WTC11 (cell line): ENCODE data around the gene MXRA7. TPM values are rescaled to one million over a fixed set of nuclear protein-coding genes. Genes with fewer than 3 reads are reported as not detected.

Experiments used
- ATF1 ChIP-seq: sonication (generic); formaldehyde crosslinking; IDR thresholded peaks from 2 replicates; pipeline ENCODE4 v1.8.1; 2023; ENCODE audit warnings: mild to moderate bottlenecking, moderate library complexity, missing genetic modification reagents
- ATF3 ChIP-seq: sonication (generic); formaldehyde crosslinking; conservative IDR thresholded peaks from 2 replicates; pipeline ENCODE4 v1.8.1; 2022; ENCODE audit warnings: mild to moderate bottlenecking, missing genetic modification reagents
- ATF6 ChIP-seq: sonication (generic); formaldehyde crosslinking; IDR thresholded peaks from 2 replicates; pipeline ENCODE4 v1.8.1; 2023; ENCODE audit warnings: mild to moderate bottlenecking, missing genetic modification reagents
- CREB1 ChIP-seq: sonication (generic); formaldehyde crosslinking; IDR thresholded peaks from 2 replicates; pipeline ENCODE4 v1.8.0; 2023; ENCODE audit warnings: mild to moderate bottlenecking, missing genetic modification reagents
- CREM ChIP-seq: sonication (generic); formaldehyde crosslinking; IDR thresholded peaks from 2 replicates; pipeline ENCODE4 v1.8.1; 2022; ENCODE audit warnings: mild to moderate bottlenecking, missing genetic modification reagents, moderate library complexity
- ELF4 ChIP-seq: sonication (generic); formaldehyde crosslinking; IDR thresholded peaks from 2 replicates; pipeline ENCODE4 v1.8.1; 2022; ENCODE audit warnings: low read depth, mild to moderate bottlenecking, moderate library complexity, missing genetic modification reagents
- ETV6 ChIP-seq: sonication (generic); formaldehyde crosslinking; IDR thresholded peaks from 2 replicates; pipeline ENCODE4 v1.8.1; 2022; ENCODE audit warnings: mild to moderate bottlenecking, missing genetic modification reagents
- FOXP1 ChIP-seq: sonication (generic); formaldehyde crosslinking; IDR thresholded peaks from 2 replicates; pipeline ENCODE4 v1.8.0; 2022; ENCODE audit warnings: missing genetic modification reagents, mild to moderate bottlenecking, moderate library complexity, borderline replicate concordance
- FOXP4 ChIP-seq: sonication (generic); formaldehyde crosslinking; IDR thresholded peaks from 2 replicates; pipeline ENCODE4 v1.8.0; 2022; ENCODE audit warnings: mild to moderate bottlenecking, missing genetic modification reagents
- GABPB1 ChIP-seq: sonication (generic); formaldehyde crosslinking; IDR thresholded peaks from 2 replicates; pipeline ENCODE4 v1.8.1; 2023; ENCODE audit warnings: mild to moderate bottlenecking, missing genetic modification reagents
- HMGA2 ChIP-seq: fragments of 250-450 bp; sonication (Bioruptor Pico); IDR thresholded peaks from 2 replicates; pipeline ENCODE4 v1.4.0; 2021; ENCODE audit warnings: mild to moderate bottlenecking, moderate library complexity
- HMGXB4 ChIP-seq: sonication (generic); formaldehyde crosslinking; IDR thresholded peaks from 2 replicates; pipeline ENCODE4 v1.8.1; 2023; ENCODE audit warnings: mild to moderate bottlenecking, moderate library complexity, missing genetic modification reagents
- IRF1 ChIP-seq: sonication (generic); formaldehyde crosslinking; IDR thresholded peaks from 2 replicates; pipeline ENCODE4 v1.8.0; 2023; ENCODE audit warnings: missing genetic modification reagents
- JAZF1 ChIP-seq: fragments of 250-450 bp; sonication (Bioruptor Pico); IDR thresholded peaks from 2 replicates; pipeline ENCODE4 v1.9.0; 2021; ENCODE audit warnings: moderate library complexity, mild to moderate bottlenecking, inconsistent platforms
- JUN ChIP-seq: sonication (generic); formaldehyde crosslinking; IDR thresholded peaks from 2 replicates; pipeline ENCODE4 v1.8.0; 2023; ENCODE audit warnings: mild to moderate bottlenecking, missing genetic modification reagents
- NFATC4 ChIP-seq: fragments of 250-450 bp; sonication (Bioruptor Pico); IDR thresholded peaks from 2 replicates; pipeline ENCODE4 v1.9.0; 2021; ENCODE audit warnings: mild to moderate bottlenecking
- NFE2L1 ChIP-seq: sonication (generic); formaldehyde crosslinking; IDR thresholded peaks from 2 replicates; pipeline ENCODE4 v1.8.1; 2023; ENCODE audit warnings: missing genetic modification reagents
- NR1H2 ChIP-seq: sonication (generic); formaldehyde crosslinking; IDR thresholded peaks from 2 replicates; pipeline ENCODE4 v1.9.0; 2021; ENCODE audit warnings: mild to moderate bottlenecking, moderate library complexity, missing genetic modification reagents
- PRDM15 ChIP-seq: sonication (generic); formaldehyde crosslinking; IDR thresholded peaks from 2 replicates; pipeline ENCODE4 v1.8.0; 2022; ENCODE audit warnings: missing genetic modification reagents
- PREB ChIP-seq: sonication (generic); formaldehyde crosslinking; IDR thresholded peaks from 2 replicates; pipeline ENCODE4 v1.8.1; 2022; ENCODE audit warnings: mild to moderate bottlenecking, missing genetic modification reagents, moderate library complexity, borderline replicate concordance
- RELA ChIP-seq: sonication (generic); formaldehyde crosslinking; IDR thresholded peaks from 2 replicates; pipeline ENCODE4 v1.8.1; 2022; ENCODE audit warnings: missing genetic modification reagents, mild to moderate bottlenecking, borderline replicate concordance
- SP1 ChIP-seq: sonication (generic); formaldehyde crosslinking; conservative IDR thresholded peaks from 2 replicates; pipeline ENCODE4 v1.8.1; 2022; ENCODE audit warnings: missing genetic modification reagents
- USF2 ChIP-seq: sonication (generic); formaldehyde crosslinking; IDR thresholded peaks from 2 replicates; pipeline ENCODE4 v1.8.1; 2023; ENCODE audit warnings: mild to moderate bottlenecking, missing genetic modification reagents, moderate library complexity
- ZMAT4 ChIP-seq: fragments of 250-450 bp; sonication (Bioruptor Pico); IDR thresholded peaks from 2 replicates; pipeline ENCODE4 v1.9.0; 2021; ENCODE audit warnings: mild to moderate bottlenecking
- ZNF219 ChIP-seq: sonication (generic); formaldehyde crosslinking; IDR thresholded peaks from 2 replicates; pipeline ENCODE4 v1.8.0; 2023; ENCODE audit warnings: missing genetic modification reagents, mild to moderate bottlenecking, borderline replicate concordance
- ZNF232 ChIP-seq: sonication (generic); formaldehyde crosslinking; IDR thresholded peaks from 2 replicates; pipeline ENCODE4 v1.8.0; 2022; ENCODE audit warnings: mild to moderate bottlenecking, missing genetic modification reagents
- ZNF416 ChIP-seq: fragments of 250-450 bp; sonication (Bioruptor Pico); IDR thresholded peaks from 2 replicates; pipeline ENCODE4 v1.9.0; 2021; ENCODE audit warnings: mild to moderate bottlenecking, inconsistent platforms
- total RNA-seq: library from RNA; stranded (reverse); gene quantifications from 3 replicates; pipeline ENCODE4 v1.2.3, GENCODE V29; 2021

Gene MXRA7
- total RNA-seq, 1 experiment from 2014 or later = 46.5 TPM

GRCh38 chr17:76736349-76737081 lies 25.8 kb upstream of the MXRA7 start (continued):
- TF ChIP-seq USF2 = no peak
- no peak; the same call in 1 of the 2 replicates for TF ChIP-seq SP1 (CRISPR knock-in tag)
- TF ChIP-seq IRF1 (CRISPR knock-in tag) = 0 out of 2 replicates have a peak, but pooled peaks have one; percentile 31
- no peak; the same call in 1 of the 2 replicates for TF ChIP-seq ZNF416
- no peak; the same call in 1 of the 2 replicates for TF ChIP-seq NFATC4 (CRISPR knock-in tag)
- TF ChIP-seq NR1H2 (CRISPR knock-in tag) = peak; percentile 81
- TF ChIP-seq HMGA2 = no peak
- no peak for TF ChIP-seq CREM
- TF ChIP-seq ZNF219 (CRISPR knock-in tag) = no peak
- TF ChIP-seq ATF6 (CRISPR knock-in tag) = no peak
- TF ChIP-seq JAZF1 (CRISPR knock-in tag) = no peak
- TF ChIP-seq FOXP4 (CRISPR knock-in tag) = no peak; the same call in 1 of the 2 replicates
- TF ChIP-seq ELF4 (CRISPR knock-in tag) = no peak
- no peak for TF ChIP-seq ETV6 (CRISPR knock-in tag)
- no peak for TF ChIP-seq CREB1 (CRISPR knock-in tag)
- no peak for TF ChIP-seq FOXP1 (CRISPR knock-in tag)
- TF ChIP-seq GABPB1 (CRISPR knock-in tag) = no peak
- TF ChIP-seq HMGXB4 = peak; percentile 20; the same call in 1 of the 2 replicates
- no peak for TF ChIP-seq ZMAT4
- TF ChIP-seq JUN = no peak; the same call in none of the 2 replicates
- TF ChIP-seq PRDM15 (CRISPR knock-in tag) = peak; percentile 81
- no peak for TF ChIP-seq ATF1 (CRISPR knock-in tag)
- no peak for TF ChIP-seq PREB
- TF ChIP-seq ATF3 (CRISPR knock-in tag) = no peak; the same call in 1 of the 2 replicates
- TF ChIP-seq ZNF232 (CRISPR knock-in tag) = no peak
- TF ChIP-seq NFE2L1 (CRISPR knock-in tag) = no peak
- no peak for TF ChIP-seq RELA (CRISPR knock-in tag)
